Measurements from ENCODE around the gene TRPV6. TPM values are rescaled to one million over a fixed set of nuclear protein-coding genes. Genes with fewer than 3 reads are reported as not detected.

TRPV6 gene
- total RNA-seq, 4 donors from 2014 or later, result 0.14 to 2.9 TPM; not detected in 2

- intact Hi-C loops (cut with DNase I; ENCODE audit: low total_unique reads), result no loop called here
- no peaks in the 10 kb centered on the region for H3K27me3 ChIP-seq
- in situ Hi-C loops (cut with MboI; ENCODE audit: low pct_ligation_motif_present in 1 of 4, low pct_unique_long_range_greater_than_20kb in 1 of 4, low sequenced_read_pairs in 3 of 4), result loop anchor here in 3 of 4 donors (25.0 kb wide), 1 partner anchor 349 kb away; the partner anchor contains the start of gene TAS2R40 (in 3 of the 3)
- no peak for DNase-seq
- no peak overlapping the region for H3K4me3 ChIP-seq
- H3K36me3 ChIP-seq, result no peaks in the 10 kb centered on the region
- WGBS, 2 donors (ENCODE audit: low coverage in 1 of 2), result 80 to 84% methylated on average over 1 to 7 of the region's 7 CpGs
- H3K27ac ChIP-seq, result no peak overlapping the region
- TF ChIP-seq POLR2A (IDR thresholded peaks at IDR 0.05) (no peak), EP300 (IDR thresholded peaks at IDR 0.05; ENCODE audit: low read depth) (no peak), POLR2AphosphoS5 (IDR thresholded peaks at IDR 0.05) (no peak), CTCF (IDR thresholded peaks at IDR 0.05) (no peak)
- no peaks in the 10 kb centered on the region for H3K9me3 ChIP-seq
- H3K4me1 ChIP-seq, result peaks cover 0 to 5% (median 2%) of the 10 kb centered on the region in 4 donors
Measured at GRCh38 chr7:142862786-142863400, 22.7 kb downstream of the TRPV6 start.

DNA sequence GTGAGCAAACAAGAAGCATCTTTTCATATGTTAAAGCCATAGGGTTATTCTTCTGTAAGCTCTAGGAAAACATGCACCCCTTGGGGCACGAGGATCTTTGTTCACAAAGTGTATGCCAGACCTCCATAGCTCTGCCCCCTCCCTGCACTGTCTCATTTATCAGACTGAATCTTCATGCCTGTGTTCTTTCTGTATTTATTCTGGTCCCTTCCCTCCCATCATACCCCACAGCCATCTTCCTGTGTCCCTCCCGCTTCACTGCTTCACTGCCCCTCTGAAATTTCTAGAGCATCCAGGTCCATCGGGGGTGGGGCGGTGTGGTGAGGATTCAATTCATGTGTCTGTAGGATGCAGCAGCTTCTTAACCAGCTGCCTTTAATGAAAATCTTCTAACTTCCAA lies 23.2 kb downstream of the TRPV6 start:
- H3K36me3 ChIP-seq, result no peaks in the 10 kb centered on the region
- no peak for DNase-seq
- H3K4me3 ChIP-seq, result no peak overlapping the region
- no peak overlapping the region for H3K27ac ChIP-seq
- 83 to 93% methylated on average over 1 to 4 of the region's 4 CpGs for WGBS, 2 donors (ENCODE audit: low coverage in 1 of 2)
- in situ Hi-C loops (cut with MboI; ENCODE audit: low pct_ligation_motif_present in 1 of 4, low pct_unique_long_range_greater_than_20kb in 1 of 4, low sequenced_read_pairs in 3 of 4), result loop anchor here in 3 of 4 donors (25.0 kb wide), 1 partner anchor 350 kb away; the partner anchor contains the start of gene TAS2R40 (in 3 of the 3)
- intact Hi-C loops (cut with DNase I; ENCODE audit: low total_unique reads), result no loop called here
- no peaks in the 10 kb centered on the region for H3K9me3 ChIP-seq
- peaks cover 0 to 5% (median 2%) of the 10 kb centered on the region in 4 donors for H3K4me1 ChIP-seq
- H3K27me3 ChIP-seq, result no peaks in the 10 kb centered on the region
- no peak for TF ChIP-seq CTCF (IDR thresholded peaks at IDR 0.05)
- TF ChIP-seq POLR2A (IDR thresholded peaks at IDR 0.05), result no peak
- TF ChIP-seq EP300 (IDR thresholded peaks at IDR 0.05; ENCODE audit: low read depth), result no peak
- no peak for TF ChIP-seq POLR2AphosphoS5 (IDR thresholded peaks at IDR 0.05)

- Histone ChIP-seq H3K9me3 (no peaks in the 10 kb centered on the region), H3K4me3 (no peak overlapping the region), H3K27me3 (no peaks in the 10 kb centered on the region), H3K36me3 (no peaks in the 10 kb centered on the region), H3K4me1 (peaks cover 0 to 5% (median 2%) of the 10 kb centered on the region in 4 donors), H3K27ac (no peak overlapping the region)
- DNase-seq, result no peak
- in situ Hi-C loops (cut with MboI; ENCODE audit: low pct_ligation_motif_present in 1 of 4, low pct_unique_long_range_greater_than_20kb in 1 of 4, low sequenced_read_pairs in 3 of 4) (loop anchor here in 3 of 4 donors (25.0 kb wide), 1 partner anchor 351 kb away; the partner anchor contains the start of gene TAS2R40 (in 3 of the 3)), intact Hi-C loops (cut with DNase I; ENCODE audit: low total_unique reads) (no loop called here)
- 64 to 72% methylated on average over 3 of the region's 3 CpGs for WGBS, 2 donors (ENCODE audit: low coverage in 1 of 2)
- TF ChIP-seq POLR2A (IDR thresholded peaks at IDR 0.05), result no peak
- TF ChIP-seq CTCF (IDR thresholded peaks at IDR 0.05), result no peak
- no peak for TF ChIP-seq POLR2AphosphoS5 (IDR thresholded peaks at IDR 0.05)
- TF ChIP-seq EP300 (IDR thresholded peaks at IDR 0.05; ENCODE audit: low read depth), result no peak
Measured at GRCh38 chr7:142860968-142861367, 24.6 kb downstream of the TRPV6 start.

DNA sequence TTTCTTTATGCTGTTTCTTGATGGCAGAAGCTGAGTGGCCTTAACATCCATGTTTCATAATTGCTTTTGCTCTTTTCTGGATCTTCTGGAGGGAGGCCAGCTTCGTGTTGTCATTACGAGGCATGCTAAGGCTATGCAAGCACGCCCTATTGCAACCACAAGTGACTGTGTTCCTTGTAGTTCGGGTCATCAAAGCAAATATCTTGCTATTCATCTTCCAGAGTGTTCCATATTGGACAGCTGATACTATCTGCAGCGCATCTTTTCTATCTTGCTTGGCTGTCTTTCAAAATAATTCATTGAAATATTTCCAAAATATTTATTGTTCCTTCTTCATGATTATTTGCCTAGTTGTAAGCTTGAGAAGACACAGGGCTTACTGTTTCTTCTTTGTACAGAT lies 25.7 kb downstream of the TRPV6 start:
- DNase-seq, result no peak
- Histone ChIP-seq H3K9me3 (no peaks in the 10 kb centered on the region), H3K27me3 (no peaks in the 10 kb centered on the region), H3K4me1 (peaks cover 0 to 14% (median 4%) of the 10 kb centered on the region in 4 donors), H3K36me3 (no peaks in the 10 kb centered on the region), H3K4me3 (no peak overlapping the region), H3K27ac (no peak overlapping the region)
- TF ChIP-seq CTCF (IDR thresholded peaks at IDR 0.05) (no peak), POLR2A (IDR thresholded peaks at IDR 0.05) (no peak), POLR2AphosphoS5 (IDR thresholded peaks at IDR 0.05) (no peak), EP300 (IDR thresholded peaks at IDR 0.05; ENCODE audit: low read depth) (no peak)
- WGBS, 2 donors (ENCODE audit: low coverage in 1 of 2), result 28 to 30% methylated on average over 5 of the region's 5 CpGs
- intact Hi-C loops (cut with DNase I; ENCODE audit: low total_unique reads) (no loop called here), in situ Hi-C loops (cut with MboI; ENCODE audit: low pct_ligation_motif_present in 1 of 4, low pct_unique_long_range_greater_than_20kb in 1 of 4, low sequenced_read_pairs in 3 of 4) (loop anchor here in 3 of 4 donors (10.0 to 25.0 kb wide), 2 partner anchors 145 to 352 kb away; partner anchors contain the start of gene TAS2R40 (in 3 of the 3))
